Activated T-helper 1 cell treated with anti-CD3 and anti-CD28 coated beads, Interleukin-12 subunit alpha, Interleukin-12 subunit beta, Interleukin-2, Interleukin-4 antibody, amounts not matched to agents 30 ng/mL and 10 ng/mL and 1 ng/mL, durations not matched to agents 14 hours and 24 hours and 36 hours (primary cell): ENCODE data around the gene TMEM192. TPM values are rescaled to one million over a fixed set of nuclear protein-coding genes. Genes with fewer than 3 reads are reported as not detected.
"Not testable (repeated sequence)": the region's sequence is repeated elsewhere in the genome, so short reads cannot be mapped to it uniquely, and the experiment has no call there.

ENCODE experiments used
- DNase-seq: peaks from one replicate; pipeline ENCODE4 v3.0.0; 2021; ENCODE audit warnings: low spot score
- H3K27ac Mint-ChIP-seq: one replicate; pipeline ENCODE4 v1.8.0; 2021; ENCODE audit warnings: mild to moderate bottlenecking, mixed read lengths
- H3K27me3 Mint-ChIP-seq: one replicate; pipeline ENCODE4 v1.8.0; 2022; ENCODE audit warnings: mild to moderate bottlenecking, moderate library complexity, mixed read lengths; ENCODE audit not compliant: insufficient read depth
- H3K36me3 Mint-ChIP-seq: one replicate; pipeline ENCODE4 v1.8.0; 2021; ENCODE audit warnings: low read depth, mixed read lengths
- H3K4me1 Mint-ChIP-seq: one replicate; pipeline ENCODE4 v1.8.0; 2021; ENCODE audit warnings: low read depth, mixed read lengths
- H3K4me3 Mint-ChIP-seq: one replicate; pipeline ENCODE4 v1.8.0; 2021; ENCODE audit warnings: mild to moderate bottlenecking, moderate library complexity, mixed read lengths
- H3K9me3 Mint-ChIP-seq: one replicate; pipeline ENCODE4 v1.8.0; 2021; ENCODE audit warnings: mixed read lengths
- intact Hi-C: fragments of 100-400 bp; cut with micrococcal nuclease; formaldehyde crosslinking; loops from one replicate; pipeline ENCODE4 v1.15.1; 2024
- total RNA-seq: library from RNA; stranded (reverse); gene quantifications from 2 replicates; pipeline ENCODE4 v1.2.3, GENCODE V29; 2022

The TMEM192 gene
- total RNA-seq, 1 donor from 2014 or later, result 8.1 TPM

DNA sequence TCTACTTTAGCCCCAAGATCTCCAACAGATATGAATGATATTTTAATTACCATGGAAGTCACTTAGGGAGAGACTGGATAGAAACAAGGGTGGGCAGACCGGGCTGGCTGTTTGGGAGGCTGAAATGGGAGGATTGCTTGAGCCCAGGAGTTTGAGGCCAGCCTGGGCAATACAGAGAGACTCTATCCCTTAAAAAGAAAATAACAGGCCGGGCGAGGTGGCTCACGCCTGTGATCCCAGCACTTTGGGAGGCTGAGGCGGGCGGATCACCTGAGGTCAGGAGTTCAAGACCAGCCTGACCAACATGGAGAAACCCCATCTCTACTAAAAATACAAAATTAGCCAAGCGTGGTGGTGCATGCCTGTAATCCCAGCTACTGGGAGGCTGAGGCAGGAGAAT is 27.9 kb downstream of the TMEM192 start:
- H3K27ac Mint-ChIP-seq, H3K9me3 Mint-ChIP-seq, DNase-seq, H3K4me3 Mint-ChIP-seq, H3K27me3 Mint-ChIP-seq, H3K36me3 Mint-ChIP-seq, intact Hi-C loops, H3K4me1 Mint-ChIP-seq: not testable (repeated sequence)

DNA sequence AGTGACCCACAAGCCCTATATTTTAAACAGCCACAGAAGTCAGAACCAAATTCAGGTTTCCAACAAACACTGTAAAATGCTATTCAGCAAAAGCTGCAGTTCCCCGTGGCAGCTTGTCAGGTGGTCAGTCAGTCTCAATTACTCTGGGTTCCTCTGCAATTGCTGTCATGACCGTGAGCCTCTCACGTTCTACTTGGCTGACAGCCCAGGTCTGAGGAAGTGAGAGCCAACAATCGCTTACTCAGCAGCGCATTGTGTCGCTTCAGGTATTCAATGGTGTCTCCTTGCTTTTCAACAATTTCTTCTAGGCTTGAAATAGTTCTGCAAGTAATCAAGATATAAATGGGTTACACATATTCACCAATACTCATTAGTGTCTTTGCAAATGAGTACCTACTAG is 33.2 kb downstream of the TMEM192 start:
- Mint-ChIP-seq H3K27me3 (no peaks in the 10 kb centered on the region), H3K27ac (no peak overlapping the region), H3K36me3 (peaks cover 4% of the 10 kb centered on the region), H3K4me3 (no peak overlapping the region), H3K9me3 (no peaks in the 10 kb centered on the region), H3K4me1 (peaks cover 6% of the 10 kb centered on the region)
- no peak for DNase-seq
- intact Hi-C loops, result no loop called here

DNA sequence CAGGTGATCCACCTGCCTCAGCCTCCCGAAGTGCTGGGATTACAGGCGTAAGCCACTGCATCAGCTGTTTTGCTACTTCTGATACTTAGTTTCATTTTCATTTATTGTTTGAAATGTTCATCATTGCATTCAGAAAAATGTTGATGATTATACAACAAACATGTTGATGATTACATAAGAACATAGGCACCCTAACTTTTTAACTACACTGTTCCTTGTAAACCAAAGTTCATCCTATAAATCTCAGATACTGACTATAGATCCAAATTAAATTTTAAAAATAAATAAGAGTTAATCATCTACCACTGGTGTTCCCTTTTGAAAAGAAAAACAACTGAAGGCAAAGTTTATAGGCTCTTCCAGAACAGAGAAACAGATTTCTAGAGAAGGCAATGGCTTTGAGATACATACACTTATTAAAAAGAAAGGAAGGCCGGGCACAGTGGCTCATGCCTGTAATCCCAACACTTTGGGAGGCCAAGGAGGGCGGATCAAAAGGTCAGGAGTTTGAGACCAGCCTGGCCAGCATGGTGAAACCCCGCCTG is 35.6 kb downstream of the TMEM192 start:
- intact Hi-C loops, result no loop called here
- H3K9me3 Mint-ChIP-seq, result no peaks in the 10 kb centered on the region
- peaks cover 6% of the 10 kb centered on the region for H3K4me1 Mint-ChIP-seq
- peaks cover 4% of the 10 kb centered on the region for H3K36me3 Mint-ChIP-seq
- no peaks in the 10 kb centered on the region for H3K27me3 Mint-ChIP-seq
- H3K27ac Mint-ChIP-seq, result no peak overlapping the region
- no peak for DNase-seq
- H3K4me3 Mint-ChIP-seq, result no peak overlapping the region

DNA sequence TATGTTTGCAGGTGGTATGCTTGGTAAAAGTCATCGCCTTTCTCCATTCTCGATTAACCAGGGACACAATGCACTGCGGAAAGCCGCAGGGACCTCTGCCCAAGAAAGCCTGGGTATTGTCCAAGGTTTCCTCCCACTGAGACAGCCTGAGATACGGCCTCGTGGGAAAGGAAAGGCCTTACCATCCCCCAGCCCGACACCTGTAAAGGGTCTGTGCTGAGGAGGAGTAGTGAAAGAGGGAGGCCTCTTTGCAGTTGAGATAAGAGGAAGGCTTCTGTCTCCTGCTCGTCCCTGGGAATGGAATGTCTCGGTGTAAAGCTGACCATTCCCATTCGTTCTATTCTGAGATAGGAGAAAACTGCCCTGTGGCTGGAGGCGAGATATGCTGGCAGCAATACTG is 39.3 kb downstream of the TMEM192 start:
- H3K27me3 Mint-ChIP-seq, DNase-seq, H3K9me3 Mint-ChIP-seq, H3K4me1 Mint-ChIP-seq, H3K36me3 Mint-ChIP-seq, H3K4me3 Mint-ChIP-seq, H3K27ac Mint-ChIP-seq, intact Hi-C loops: not testable (repeated sequence)

DNA sequence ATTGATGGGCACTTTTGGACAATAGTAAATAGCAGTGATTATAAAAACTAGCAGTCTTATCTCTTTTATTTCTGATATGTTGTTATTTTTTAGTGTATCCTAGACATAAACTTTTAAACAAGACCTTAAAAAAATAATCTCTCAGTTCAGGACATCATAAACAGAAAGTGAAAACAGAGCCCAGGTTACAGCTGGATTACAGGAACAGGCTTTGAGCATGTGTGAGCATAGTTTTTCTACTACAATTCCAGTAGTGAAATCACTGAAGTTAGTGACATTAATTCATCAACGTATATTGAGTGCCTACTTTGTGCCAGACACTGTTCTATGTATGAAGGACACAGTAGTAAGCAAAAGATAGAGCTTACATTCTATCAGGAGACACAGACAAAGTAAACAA is 42.1 kb downstream of the TMEM192 start:
- Mint-ChIP-seq H3K27ac (no peak overlapping the region), H3K9me3 (no peaks in the 10 kb centered on the region), H3K27me3 (no peaks in the 10 kb centered on the region), H3K4me3 (no peak overlapping the region), H3K4me1 (no peaks in the 10 kb centered on the region), H3K36me3 (no peaks in the 10 kb centered on the region)
- intact Hi-C loops, result no loop called here
- DNase-seq, result no peak

DNA sequence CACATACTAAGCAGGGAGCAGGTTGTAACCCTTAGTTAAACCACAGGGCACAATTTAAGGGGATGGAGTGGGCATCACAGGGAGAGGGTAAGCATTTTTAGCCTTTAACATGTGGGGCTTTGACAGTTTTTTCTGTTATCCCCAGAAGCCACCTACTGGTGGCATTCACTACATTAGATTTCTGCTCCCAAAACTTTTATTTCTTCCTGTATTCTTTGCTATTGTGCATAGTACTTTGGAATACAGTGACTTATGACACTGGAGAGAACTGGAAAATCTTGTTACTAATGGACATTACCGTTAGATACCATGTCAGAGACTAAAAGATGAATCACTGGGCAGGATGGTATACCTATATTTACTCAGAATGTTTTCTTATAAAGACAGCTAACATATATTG is 51.7 kb downstream of the TMEM192 start:
- intact Hi-C loops, result no loop called here
- Mint-ChIP-seq H3K27me3 (peaks cover 3% of the 10 kb centered on the region), H3K9me3 (no peaks in the 10 kb centered on the region), H3K4me1 (no peaks in the 10 kb centered on the region), H3K4me3 (no peak overlapping the region), H3K27ac (no peak overlapping the region), H3K36me3 (no peaks in the 10 kb centered on the region)
- DNase-seq, result no peak

DNA sequence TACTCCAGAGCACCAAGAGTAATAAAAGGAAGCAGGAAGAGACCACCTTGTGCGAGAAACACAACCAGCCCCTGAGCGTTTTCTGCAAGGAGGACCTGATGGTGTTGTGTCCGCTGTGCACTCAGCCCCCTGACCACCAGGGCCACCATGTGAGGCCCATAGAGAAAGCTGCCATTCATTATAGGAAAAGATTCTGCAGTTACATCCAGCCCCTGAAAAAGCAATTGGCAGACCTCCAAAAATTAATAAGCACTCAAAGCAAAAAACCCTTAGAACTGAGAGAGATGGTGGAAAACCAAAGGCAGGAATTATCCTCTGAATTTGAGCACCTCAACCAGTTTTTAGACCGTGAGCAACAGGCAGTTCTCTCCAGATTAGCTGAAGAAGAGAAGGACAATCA is 53.3 kb downstream of the TMEM192 start:
- intact Hi-C loops, result no loop called here
- H3K9me3 Mint-ChIP-seq, result no peaks in the 10 kb centered on the region
- H3K27me3 Mint-ChIP-seq, result peaks cover 3% of the 10 kb centered on the region
- no peaks in the 10 kb centered on the region for H3K36me3 Mint-ChIP-seq
- H3K4me1 Mint-ChIP-seq, result no peaks in the 10 kb centered on the region
- no peak for DNase-seq
- H3K4me3 Mint-ChIP-seq, result no peak overlapping the region
- H3K27ac Mint-ChIP-seq, result no peak overlapping the region

DNA sequence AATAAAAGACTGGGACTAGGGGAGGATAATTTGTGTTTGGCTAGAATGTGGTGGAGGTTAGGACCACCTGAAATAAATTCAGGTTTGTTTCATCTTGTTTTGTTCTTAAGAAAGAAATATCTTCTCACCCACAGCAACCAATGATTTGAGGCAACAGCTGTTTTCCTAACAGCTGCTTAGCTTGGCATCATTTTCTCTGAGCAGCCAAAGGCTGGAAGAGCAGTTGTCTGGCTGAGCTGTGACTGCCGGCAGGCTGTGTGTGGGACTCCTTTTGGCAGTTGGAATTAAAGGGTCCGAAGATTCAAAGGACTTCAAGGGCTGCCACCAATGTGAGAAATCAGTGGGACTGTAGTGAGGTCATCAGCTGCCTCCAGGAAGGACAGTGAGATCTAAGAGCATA is 54.0 kb downstream of the TMEM192 start:
- no peak for DNase-seq
- H3K9me3 Mint-ChIP-seq, result no peaks in the 10 kb centered on the region
- no peak overlapping the region for H3K4me3 Mint-ChIP-seq
- H3K27ac Mint-ChIP-seq, result no peak overlapping the region
- H3K36me3 Mint-ChIP-seq, result no peaks in the 10 kb centered on the region
- H3K4me1 Mint-ChIP-seq, result no peaks in the 10 kb centered on the region
- intact Hi-C loops, result no loop called here
- peaks cover 3% of the 10 kb centered on the region for H3K27me3 Mint-ChIP-seq

DNA sequence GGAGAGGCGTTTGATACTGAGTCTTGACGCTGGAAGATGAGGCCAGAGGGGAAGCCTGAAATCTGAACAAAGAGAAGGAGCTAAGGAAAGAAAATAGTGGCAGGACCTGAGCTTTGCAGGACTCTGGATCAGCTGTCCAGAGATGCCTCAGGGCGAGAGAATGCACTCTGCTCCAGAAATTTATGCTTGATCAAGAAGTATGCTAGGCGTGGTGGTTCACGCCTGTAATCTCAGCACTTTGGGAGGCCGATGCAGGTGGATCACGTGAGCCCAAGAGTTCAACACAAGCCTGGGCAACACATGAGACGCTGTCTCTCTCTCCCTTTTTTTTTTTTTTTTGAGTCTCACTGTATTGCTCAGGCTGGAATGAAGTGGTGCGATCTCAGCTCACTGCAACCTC is 57.1 kb downstream of the TMEM192 start:
- H3K4me1 Mint-ChIP-seq, result no peaks in the 10 kb centered on the region
- no peaks in the 10 kb centered on the region for H3K36me3 Mint-ChIP-seq
- DNase-seq, result no peak
- intact Hi-C loops, result no loop called here
- no peak overlapping the region for H3K27ac Mint-ChIP-seq
- peaks cover 6% of the 10 kb centered on the region for H3K27me3 Mint-ChIP-seq
- no peak overlapping the region for H3K4me3 Mint-ChIP-seq
- no peaks in the 10 kb centered on the region for H3K9me3 Mint-ChIP-seq

DNA sequence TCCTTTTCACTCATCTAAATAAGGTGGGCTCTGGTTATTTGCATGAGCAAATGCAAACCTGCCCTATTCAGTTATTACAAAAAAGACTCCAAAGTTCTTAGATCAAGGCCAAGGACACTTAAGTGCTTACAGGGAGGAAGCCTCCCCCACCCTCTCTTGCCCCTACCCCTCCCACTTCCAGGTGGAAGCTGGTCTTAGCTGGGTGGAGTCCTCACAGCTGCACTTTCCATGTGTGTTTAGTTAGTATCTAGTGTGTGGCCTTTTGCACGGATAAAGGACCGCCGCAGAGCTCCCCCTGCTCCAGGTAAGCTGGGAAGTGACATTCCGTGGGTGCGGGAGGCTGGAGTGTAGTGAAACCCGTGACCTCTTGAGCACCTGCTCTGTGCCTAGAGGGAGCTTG is 59.0 kb downstream of the TMEM192 start, which contains the start of gene TRIM75:
TRIM75 (plus strand) TSS at position 222 of the 400 bp plus-strand sequence. CDS start 5,282 bp downstream, outside the sequence.
- Mint-ChIP-seq H3K4me1 (no peaks in the 10 kb centered on the region), H3K4me3 (no peak within 1 kb of the TSS), H3K9me3 (no peaks in the 10 kb centered on the region), H3K36me3 (no peaks in the 10 kb centered on the region), H3K27ac (no peak within 1 kb of the TSS), H3K27me3 (peaks cover 3% of the 10 kb centered on the region)
- DNase-seq, result no peak
- intact Hi-C loops, result no loop called here

DNA sequence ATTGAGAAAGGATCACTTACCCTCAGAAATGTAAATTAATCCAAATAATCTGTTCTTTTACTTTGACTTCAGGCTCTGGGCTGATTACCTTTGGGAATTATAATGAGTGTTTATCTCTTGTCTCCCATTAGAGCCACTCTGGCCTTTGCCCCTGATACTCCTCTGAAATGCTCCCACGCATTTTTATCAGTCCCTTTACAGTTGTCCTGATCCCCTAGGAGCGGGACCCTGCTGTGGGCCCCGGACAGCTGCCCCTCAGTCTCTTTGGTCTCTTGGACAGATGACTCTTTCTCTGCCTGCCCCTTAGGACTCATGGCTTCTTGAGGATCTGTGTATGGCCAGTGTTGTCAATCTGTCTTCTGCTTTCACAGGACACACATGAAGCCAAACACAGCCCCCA is 60.0 kb downstream of the TMEM192 start:
- intact Hi-C loops, result no loop called here
- Mint-ChIP-seq H3K4me3 (no peak overlapping the region), H3K27ac (no peak overlapping the region), H3K27me3 (peaks cover 3% of the 10 kb centered on the region), H3K9me3 (no peaks in the 10 kb centered on the region), H3K4me1 (no peaks in the 10 kb centered on the region), H3K36me3 (no peaks in the 10 kb centered on the region)
- no peak for DNase-seq

DNA sequence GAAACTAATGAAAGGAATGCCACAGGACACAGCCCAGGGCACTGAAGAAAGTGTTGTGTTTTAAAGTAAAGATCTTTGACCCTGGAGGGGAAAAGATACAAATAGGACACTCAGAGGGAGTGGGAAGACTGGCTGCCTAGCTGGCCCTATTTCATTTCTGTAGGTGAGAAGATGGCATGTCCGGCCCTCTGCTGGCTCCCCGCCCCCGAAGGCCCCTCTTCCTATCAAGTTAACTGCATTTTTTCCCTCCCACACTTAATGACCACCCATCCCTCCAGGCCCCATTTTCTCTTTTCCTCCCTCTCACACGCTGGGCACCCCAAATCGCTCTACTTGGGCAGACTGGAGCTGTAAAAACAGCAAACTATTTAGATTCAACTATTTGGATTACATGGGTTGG is 64.5 kb downstream of the TMEM192 start:
- Mint-ChIP-seq H3K4me3 (no peak overlapping the region), H3K27me3 (peaks cover 3% of the 10 kb centered on the region), H3K36me3 (no peaks in the 10 kb centered on the region), H3K9me3 (no peaks in the 10 kb centered on the region), H3K27ac (no peak overlapping the region), H3K4me1 (no peaks in the 10 kb centered on the region)
- DNase-seq, result no peak
- intact Hi-C loops, result no loop called here

DNA sequence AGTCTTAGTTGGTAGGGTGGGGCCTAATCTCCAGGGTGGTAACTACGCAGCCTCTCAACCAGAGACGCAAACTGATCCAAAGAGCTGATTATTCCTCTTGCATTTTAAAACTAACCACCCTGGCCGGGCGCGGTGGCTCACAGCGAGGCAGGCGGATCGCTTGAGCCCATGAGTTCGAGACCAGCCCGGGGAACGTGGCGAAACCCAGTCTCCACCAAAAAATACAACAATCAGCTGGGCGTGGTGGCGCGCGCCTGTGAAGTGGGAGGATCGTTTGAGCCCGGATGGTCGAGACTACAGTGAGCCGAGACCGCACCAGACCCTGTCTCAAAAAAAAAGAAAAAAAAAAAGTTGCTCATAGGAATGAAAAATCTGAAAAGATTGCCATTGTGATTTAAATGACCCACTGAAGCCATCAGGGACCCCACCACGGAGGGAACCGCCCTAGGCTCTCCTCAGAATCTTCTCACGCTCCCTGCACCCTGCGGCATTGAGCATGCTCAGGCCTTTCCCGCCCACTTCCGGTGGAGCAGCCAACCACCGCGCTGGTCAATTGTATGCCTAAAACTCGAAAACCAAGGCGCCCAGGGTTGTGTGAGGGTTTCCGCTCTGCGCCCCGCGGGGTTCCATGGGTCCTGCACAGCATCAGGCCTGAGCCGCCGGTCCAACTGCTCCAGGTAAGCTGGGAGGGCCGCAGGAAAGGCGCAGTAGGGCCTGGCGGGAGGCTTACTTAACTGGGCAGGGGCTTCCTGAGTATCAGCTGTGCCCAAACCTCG is 81.0 kb downstream of the TMEM192 start, which contains the start of gene TRIM60:
TRIM60 (plus strand) TSS at position 564 of the 776 bp plus-strand sequence. CDS start 8,074 bp downstream, outside the sequence.
- intact Hi-C loops, result no loop called here
- Mint-ChIP-seq H3K27ac (no peak within 1 kb of the TSS), H3K9me3 (no peaks in the 10 kb centered on the region), H3K36me3 (no peaks in the 10 kb centered on the region), H3K4me3 (no peak within 1 kb of the TSS), H3K27me3 (no peaks in the 10 kb centered on the region), H3K4me1 (no peaks in the 10 kb centered on the region)
- no peak for DNase-seq
